H9 (cell line): ENCODE results near the gene L3MBTL4. TPM values are rescaled to one million over a fixed set of nuclear protein-coding genes. Genes with fewer than 3 reads are reported as not detected.

ENCODE experiments used
- DNase-seq: peaks from one replicate; pipeline ENCODE4 v3.0.0-alpha.2; 2017
- H2AFZ ChIP-seq: one replicate; pipeline ENCODE4 v1.6.1; 2013; ENCODE audit warnings: mild to moderate bottlenecking, low read length, control low read depth, moderate library complexity
- H2AK5ac ChIP-seq: 2 replicates; pipeline ENCODE4 v1.6.1; 2013; ENCODE audit warnings: low read length, control low read depth, mixed read lengths; ENCODE audit not compliant: insufficient read length
- H2BK120ac ChIP-seq: one replicate; pipeline ENCODE4 v1.6.1; 2013; ENCODE audit warnings: low read depth, mild to moderate bottlenecking, low read length, control low read depth, inconsistent platforms; ENCODE audit not compliant: poor library complexity, severe bottlenecking
- H2BK12ac ChIP-seq: 2 replicates; pipeline ENCODE4 v1.6.1; 2013; ENCODE audit warnings: low read length, control low read depth, mixed read lengths, low read depth; ENCODE audit not compliant: insufficient read length
- H2BK15ac ChIP-seq: 2 replicates; pipeline ENCODE4 v1.6.1; 2013; ENCODE audit warnings: low read depth, low read length, control low read depth
- H2BK20ac ChIP-seq: one replicate; pipeline ENCODE4 v1.6.1; 2013; ENCODE audit warnings: low read depth, mild to moderate bottlenecking, low read length, control low read depth, inconsistent platforms; ENCODE audit not compliant: poor library complexity, severe bottlenecking
- H2BK5ac ChIP-seq: 2 replicates; pipeline ENCODE4 v1.6.1; 2013; ENCODE audit warnings: low read length, control low read depth, mixed read lengths; ENCODE audit not compliant: insufficient read length
- H3K14ac ChIP-seq: 2 replicates; pipeline ENCODE4 v1.6.1; 2013; ENCODE audit warnings: low read length, control low read depth; ENCODE audit not compliant: insufficient read depth
- H3K18ac ChIP-seq: 2 replicates; pipeline ENCODE4 v1.6.1; 2013; ENCODE audit warnings: low read depth, mild to moderate bottlenecking, mixed read lengths, low read length, control low read depth; ENCODE audit not compliant: insufficient read length
- H3K23ac ChIP-seq: 2 replicates; pipeline ENCODE4 v1.6.1; 2013; ENCODE audit warnings: low read length, control low read depth, mixed read lengths, low read depth; ENCODE audit not compliant: insufficient read length
- H3K23me2 ChIP-seq: 2 replicates; pipeline ENCODE4 v1.6.1; 2013; ENCODE audit warnings: low read depth, mild to moderate bottlenecking, mixed read lengths, low read length, control low read depth; ENCODE audit not compliant: insufficient read length, poor library complexity, severe bottlenecking
- H3K27ac ChIP-seq: 2 replicates; pipeline ENCODE4 v1.5.1; 2013; ENCODE audit warnings: low read length, control low read depth, mixed read lengths, low read depth; ENCODE audit not compliant: insufficient read length
- H3K27me3 ChIP-seq: 2 replicates; pipeline ENCODE4 v1.6.1; 2013; ENCODE audit warnings: low read length, control low read depth, inconsistent platforms; ENCODE audit not compliant: insufficient read depth
- H3K4ac ChIP-seq: 2 replicates; pipeline ENCODE4 v1.6.1; 2013; ENCODE audit warnings: low read depth, mild to moderate bottlenecking, control low read depth, inconsistent platforms, low read length, moderate library complexity
- H3K4me1 ChIP-seq: 2 replicates; pipeline ENCODE4 v1.6.1; 2013; ENCODE audit warnings: low read length, control low read depth, inconsistent platforms; ENCODE audit not compliant: insufficient read depth
- H3K4me2 ChIP-seq: 2 replicates; pipeline ENCODE4 v1.6.1; 2013; ENCODE audit warnings: low read length, control low read depth, mixed read lengths; ENCODE audit not compliant: insufficient read length, insufficient read depth
- H3K56ac ChIP-seq: 2 replicates; pipeline ENCODE4 v1.6.1; 2013; ENCODE audit warnings: low read depth, mild to moderate bottlenecking, mixed read lengths, low read length, control low read depth; ENCODE audit not compliant: insufficient read length
- H3K79me1 ChIP-seq: 2 replicates; pipeline ENCODE4 v1.6.1; 2013; ENCODE audit warnings: low read depth, mild to moderate bottlenecking, moderate library complexity, low read length, control low read depth, inconsistent platforms; ENCODE audit not compliant: insufficient read depth, poor library complexity, severe bottlenecking
- H3K79me2 ChIP-seq: 2 replicates; pipeline ENCODE4 v1.6.1; 2013; ENCODE audit warnings: low read length, control low read depth, inconsistent platforms; ENCODE audit not compliant: insufficient read depth
- H3K9ac ChIP-seq: 2 replicates; pipeline ENCODE4 v1.6.1; 2013; ENCODE audit warnings: low read length, control low read depth, mixed read lengths; ENCODE audit not compliant: insufficient read length; ENCODE audit errors: extremely low read depth
- H3K9me3 ChIP-seq: one replicate; pipeline ENCODE4 v1.6.1; 2013; ENCODE audit warnings: low read depth, low read length, inconsistent platforms; ENCODE audit not compliant: control insufficient read depth
- H3T11ph ChIP-seq: one replicate; pipeline ENCODE4 v1.6.1; 2013; ENCODE audit warnings: mild to moderate bottlenecking, low read length, control low read depth, inconsistent platforms
- H4K20me1 ChIP-seq: one replicate; pipeline ENCODE4 v1.6.1; 2013; ENCODE audit not compliant: control insufficient read depth, insufficient read length, insufficient read depth
- H4K5ac ChIP-seq: 2 replicates; pipeline ENCODE4 v1.6.1; 2013; ENCODE audit warnings: low read depth, mild to moderate bottlenecking, mixed read lengths, low read length, control low read depth; ENCODE audit not compliant: insufficient read length
- H4K8ac ChIP-seq: replicated peaks from 2 replicates; pipeline ENCODE4 v1.6.1; 2013; ENCODE audit warnings: low read length, control low read depth, mixed read lengths, low read depth; ENCODE audit not compliant: insufficient read length
- H4K91ac ChIP-seq: 2 replicates; pipeline ENCODE4 v1.6.1; 2013; ENCODE audit warnings: low read depth, mild to moderate bottlenecking, moderate library complexity, mixed read lengths, low read length, control low read depth; ENCODE audit not compliant: insufficient read length
- H3K27ac Mint-ChIP-seq, 3 experiments: 2 replicates in 2 of 3; 3 replicates in 1 of 3; pipeline ENCODE4 v1.8.0; 2020 to 2021; ENCODE audit warnings: mixed read lengths in 3 of 3, mild to moderate bottlenecking in 1 of 3, moderate library complexity in 1 of 3
- H3K27me3 Mint-ChIP-seq: 2 replicates; pipeline ENCODE4 v1.8.0; 2021; ENCODE audit warnings: low read depth, mild to moderate bottlenecking, moderate library complexity, mixed read lengths
- H3K36me3 Mint-ChIP-seq, 3 experiments: 2 replicates in 2 of 3; 3 replicates in 1 of 3; pipeline ENCODE4 v1.8.0; 2020 to 2021; ENCODE audit warnings: low read depth in 3 of 3, mixed read lengths in 3 of 3; ENCODE audit not compliant: insufficient read depth in 1 of 3
- H3K4me1 Mint-ChIP-seq, 2 experiments: 2 replicates each; pipeline ENCODE4 v1.8.0; 2020; ENCODE audit warnings: mixed read lengths in 2 of 2
- H3K4me3 Mint-ChIP-seq, 2 experiments: 2 replicates in 1 of 2; 3 replicates in 1 of 2; pipeline ENCODE4 v1.8.0; 2020 to 2021; ENCODE audit warnings: mild to moderate bottlenecking in 2 of 2, mixed read lengths in 2 of 2, moderate library complexity in 1 of 2
- H3K9me3 Mint-ChIP-seq, 2 experiments: 2 replicates in 1 of 2; 3 replicates in 1 of 2; pipeline ENCODE4 v1.8.0; 2020; ENCODE audit warnings: mild to moderate bottlenecking in 2 of 2, mixed read lengths in 2 of 2, moderate library complexity in 1 of 2
- CTCF ChIP-seq: fragments of 200-600 bp; sonication (generic); conservative IDR thresholded peaks from 3 replicates; pipeline ENCODE4 v1.8.0; 2021; ENCODE audit warnings: antibody characterized with exemption, mild to moderate bottlenecking
- WGBS: extraction: QIAGEN DNeasy Blood & Tissue Kit; methylation state at CpG from one replicate; pipeline ENCODE4 v1.1.7; 2013; ENCODE audit warnings: missing lambda C conversion rate, low lambda C conversion rate, mixed read lengths; ENCODE audit not compliant: insufficient read length; ENCODE audit errors: extremely low coverage; 5-methylcytosine and 5-hydroxymethylcytosine counted together
- total RNA-seq: library from RNA; stranded (reverse); gene quantifications from 2 replicates; pipeline ENCODE4 v1.2.1, GENCODE V29; 2021

The L3MBTL4 gene
- total RNA-seq, 1 experiment from 2014 or later = 1.9 TPM

GRCh38 chr18:6328621-6329010 is 86.1 kb downstream of the L3MBTL4 start:
- no peak overlapping the region for H3K14ac ChIP-seq
- no peak overlapping the region for H2BK20ac ChIP-seq
- H3K4me1 ChIP-seq = no peaks in the 10 kb centered on the region
- H3K9me3 Mint-ChIP-seq = peaks cover 11% of the 10 kb centered on the region in 2 experiments
- no peak overlapping the region for H3K4ac ChIP-seq
- H3K18ac ChIP-seq = no peak overlapping the region
- no peak overlapping the region for H2BK120ac ChIP-seq
- WGBS = no CpG with 5 or more reads among the region's 3 CpGs
- no peak overlapping the region for H4K91ac ChIP-seq
- no peaks in the 10 kb centered on the region for H3K23me2 ChIP-seq
- no peak overlapping the region for H3K4me3 Mint-ChIP-seq
- no peaks in the 10 kb centered on the region for H3K79me1 ChIP-seq
- H4K20me1 ChIP-seq = no peaks in the 10 kb centered on the region
- DNase-seq = no peak
- H4K8ac ChIP-seq = no peak overlapping the region
- TF ChIP-seq CTCF = no peak
- no peak overlapping the region for H3K4me2 ChIP-seq
- H2AK5ac ChIP-seq = no peak overlapping the region
- no peak overlapping the region for H4K5ac ChIP-seq
- H3K36me3 Mint-ChIP-seq = peaks cover under 1 to 10% (median 3%) of the 10 kb centered on the region in 3 experiments; a peak in 5 of 7 replicates
- H3K79me2 ChIP-seq = no peaks in the 10 kb centered on the region
- H3K27me3 ChIP-seq = no peaks in the 10 kb centered on the region
- H2BK12ac ChIP-seq = no peak overlapping the region
- H3K9ac ChIP-seq = no peak overlapping the region
- no peak overlapping the region for H3T11ph ChIP-seq
- H3K4me1 Mint-ChIP-seq = no peaks in the 10 kb centered on the region
- no peak overlapping the region for H3K27ac Mint-ChIP-seq
- H3K27ac ChIP-seq = no peak overlapping the region
- no peaks in the 10 kb centered on the region for H3K27me3 Mint-ChIP-seq
- peaks cover 13% of the 10 kb centered on the region for H3K9me3 ChIP-seq
- no peak overlapping the region for H3K23ac ChIP-seq
- H2AFZ ChIP-seq = no peak overlapping the region
- no peak overlapping the region for H2BK15ac ChIP-seq
- no peak overlapping the region for H2BK5ac ChIP-seq
- H3K56ac ChIP-seq = no peak overlapping the region
